HG03139 (cell line): ENCODE results near the gene NPL.

Experiments
- ATAC-seq: cut with Tn5 transposase; IDR thresholded peaks from one replicate; pipeline ENCODE4 v1.9.1; 2021; ENCODE audit not compliant: unreplicated experiment

Gene NPL

GRCh38 chr1:182861994-182862393 lies 72.4 kb downstream of the NPL start:
- ATAC-seq = no peak

GRCh38 chr1:182862827-182863226 lies 73.3 kb downstream of the NPL start:
- no peak for ATAC-seq

GRCh38 chr1:182863940-182864339 lies 74.4 kb downstream of the NPL start:
- ATAC-seq = no peak

GRCh38 chr1:182867861-182868260 lies 78.3 kb downstream of the NPL start:
- no peak for ATAC-seq

GRCh38 chr1:182869241-182869666 lies 79.7 kb downstream of the NPL start:
- no peak for ATAC-seq

GRCh38 chr1:182872881-182873280 lies 83.3 kb downstream of the NPL start:
- no peak for ATAC-seq

GRCh38 chr1:182875889-182876288 lies 86.3 kb downstream of the NPL start:
- ATAC-seq = no peak

GRCh38 chr1:182877331-182877730 lies 87.8 kb downstream of the NPL start:
- no peak for ATAC-seq

- no peak for ATAC-seq
These were observed 88.3 kb downstream of the NPL start for GRCh38 chr1:182877842-182878241.
